Endodermal cell (in vitro differentiated cells): ENCODE data around the gene PRKCE. TPM values are rescaled to one million over a fixed set of nuclear protein-coding genes. Genes with fewer than 3 reads are reported as not detected.

ENCODE experiments used
- DNase-seq: peaks from one replicate; pipeline ENCODE4 v3.0.0-alpha.2; 2017
- H3K27ac ChIP-seq: 2 replicates; pipeline ENCODE4 v1.5.1; 2013; ENCODE audit warnings: mild to moderate bottlenecking, low read depth, low read length, moderate library complexity
- H3K27me3 ChIP-seq: 2 replicates; pipeline ENCODE4 v1.6.1; 2013; ENCODE audit warnings: mild to moderate bottlenecking, low read length, moderate library complexity; ENCODE audit not compliant: insufficient read depth, control insufficient read depth, poor library complexity, severe bottlenecking
- H3K36me3 ChIP-seq: 2 replicates; pipeline ENCODE4 v1.7.0; 2013; ENCODE audit warnings: mild to moderate bottlenecking, low read length, moderate library complexity; ENCODE audit not compliant: control insufficient read depth, insufficient read depth
- H3K4me1 ChIP-seq: one replicate; pipeline ENCODE4 v1.7.0; 2013; ENCODE audit warnings: low read length; ENCODE audit not compliant: control insufficient read depth, insufficient read depth
- H3K4me3 ChIP-seq: 2 replicates; pipeline ENCODE4 v1.5.1; 2013; ENCODE audit warnings: mild to moderate bottlenecking, low read length, moderate library complexity
- H3K9ac ChIP-seq: 2 replicates; pipeline ENCODE4 v1.6.1; 2013; ENCODE audit warnings: mild to moderate bottlenecking, low read length, moderate library complexity; ENCODE audit not compliant: poor library complexity, severe bottlenecking; ENCODE audit errors: extremely low read depth
- H3K9me3 ChIP-seq: 2 replicates; pipeline ENCODE4 v1.6.1; 2013; ENCODE audit warnings: mild to moderate bottlenecking, low read length, moderate library complexity; ENCODE audit not compliant: control insufficient read depth
- H3K27ac Mint-ChIP-seq: 2 replicates; pipeline ENCODE4 v1.8.0; 2020; ENCODE audit warnings: mixed read lengths
- H3K27me3 Mint-ChIP-seq: 2 replicates; pipeline ENCODE4 v1.8.0; 2021; ENCODE audit warnings: mild to moderate bottlenecking, mixed read lengths; ENCODE audit not compliant: insufficient read depth
- H3K36me3 Mint-ChIP-seq: 2 replicates; pipeline ENCODE4 v1.8.0; 2020; ENCODE audit warnings: low read depth, mixed read lengths
- H3K4me1 Mint-ChIP-seq: 2 replicates; pipeline ENCODE4 v1.8.0; 2020; ENCODE audit warnings: mixed read lengths
- H3K4me3 Mint-ChIP-seq: 2 replicates; pipeline ENCODE4 v1.8.0; 2020; ENCODE audit warnings: mild to moderate bottlenecking, moderate library complexity, mixed read lengths
- H3K9me3 Mint-ChIP-seq: 2 replicates; pipeline ENCODE4 v1.8.0; 2020; ENCODE audit warnings: mild to moderate bottlenecking, mixed read lengths
- CTCF ChIP-seq: fragments of 200-600 bp; sonication (generic); conservative IDR thresholded peaks from 2 replicates; pipeline ENCODE4 v1.5.0; 2021; ENCODE audit warnings: antibody characterized with exemption, mild to moderate bottlenecking
- WGBS, 2 experiments: methylation state at CpG; one replicate each; pipeline versions ENCODE4 v1.1.5 to v1.1.7; 2013; ENCODE audit warnings: missing lambda C conversion rate in 2 of 2, mixed read lengths in 1 of 2; ENCODE audit not compliant: insufficient coverage in 1 of 2, insufficient read length in 1 of 2; 5-methylcytosine and 5-hydroxymethylcytosine counted together
- total RNA-seq, 2 donors: library from RNA; stranded (reverse); fragmentation: NEBNext Ultra II Directional in 1 of 2; extraction: Animal tissue kit (Norgen Biotek cat#: 25700) in 1 of 2; gene quantifications; 2 replicates in 1 of 2; 3 replicates in 1 of 2; pipeline ENCODE4 v1.2.1, GENCODE V29; 2021

The PRKCE gene
- total RNA-seq, 2 donors from 2014 or later, result 1.4 to 1.7 TPM

- no peak for DNase-seq
- 90 to 95% methylated on average over 7 of the region's 7 CpGs for WGBS, 2 experiments
- Histone ChIP-seq H3K9ac (no peak overlapping the region), H3K4me1 (peaks cover 8% of the 10 kb centered on the region), H3K27ac (no peak overlapping the region), H3K9me3 (no peaks in the 10 kb centered on the region), H3K36me3 (no peaks in the 10 kb centered on the region), H3K4me3 (no peak overlapping the region), H3K27me3 (no peaks in the 10 kb centered on the region)
- Mint-ChIP-seq H3K27me3 (no peaks in the 10 kb centered on the region), H3K9me3 (no peaks in the 10 kb centered on the region), H3K4me1 (peaks cover 35% of the 10 kb centered on the region), H3K4me3 (no peak overlapping the region), H3K36me3 (no peaks in the 10 kb centered on the region), H3K27ac (no peak overlapping the region)
- TF ChIP-seq CTCF, result no peak
Observed at GRCh38 chr2:46040563-46041155, 389.2 kb downstream of the PRKCE start.

DNA sequence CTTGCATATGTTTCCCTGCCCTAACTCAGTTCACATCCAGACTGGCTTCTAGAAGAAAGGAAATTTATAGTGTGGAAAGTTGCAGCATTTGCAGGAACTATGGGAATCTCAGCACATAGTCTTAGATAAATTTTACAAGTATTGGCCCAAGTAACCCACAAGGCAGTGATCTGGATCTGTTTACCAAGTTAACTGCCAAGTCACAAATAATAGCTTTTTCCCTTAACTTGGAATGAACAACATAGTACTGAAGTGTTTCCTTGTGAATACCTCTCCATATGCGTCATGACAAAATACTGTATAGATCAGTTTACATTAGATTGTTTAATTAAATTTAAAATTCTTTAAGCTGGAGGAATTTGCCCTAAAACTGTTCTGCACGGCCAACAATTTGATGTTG, 390.0 kb downstream of the PRKCE start:
- H3K4me1 ChIP-seq, result peaks cover 16% of the 10 kb centered on the region
- H3K9ac ChIP-seq, result no peak overlapping the region
- peaks cover 43% of the 10 kb centered on the region for H3K4me1 Mint-ChIP-seq
- no peak overlapping the region for H3K27ac Mint-ChIP-seq
- H3K9me3 Mint-ChIP-seq, result no peaks in the 10 kb centered on the region
- no peak overlapping the region for H3K4me3 Mint-ChIP-seq
- no peak for TF ChIP-seq CTCF
- DNase-seq, result no peak
- H3K27me3 Mint-ChIP-seq, result no peaks in the 10 kb centered on the region
- no peaks in the 10 kb centered on the region for H3K36me3 Mint-ChIP-seq
- H3K4me3 ChIP-seq, result no peak overlapping the region
- no peaks in the 10 kb centered on the region for H3K27me3 ChIP-seq
- 96% methylated on average over 1 of the region's 2 CpGs; no CpG with 5 or more reads in 1 of the 2 experiments for WGBS, 2 experiments
- H3K36me3 ChIP-seq, result no peaks in the 10 kb centered on the region
- no peak overlapping the region for H3K27ac ChIP-seq
- H3K9me3 ChIP-seq, result no peaks in the 10 kb centered on the region

DNA sequence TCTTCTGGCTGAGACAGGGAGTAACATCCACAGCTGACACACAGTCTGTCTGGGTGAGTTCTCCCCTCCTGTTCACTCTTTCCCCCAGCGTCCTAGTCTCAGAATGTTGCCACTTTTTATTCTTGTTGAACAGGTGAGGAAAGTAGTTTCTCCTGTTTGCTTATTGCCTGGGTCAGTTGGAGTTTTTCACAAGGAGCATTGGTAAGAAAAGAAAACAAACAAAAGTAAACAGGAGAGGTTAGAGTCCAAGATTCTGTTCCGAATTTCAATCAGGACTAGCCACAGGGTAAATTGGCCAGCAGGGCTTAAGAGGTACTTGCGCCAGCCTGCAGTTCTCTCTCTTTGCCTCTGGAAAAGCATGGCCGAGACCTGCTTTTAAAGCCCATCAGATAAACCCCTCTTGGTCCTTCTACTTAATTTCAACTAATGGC, 390.7 kb downstream of the PRKCE start:
- Histone ChIP-seq H3K27me3 (no peaks in the 10 kb centered on the region), H3K9ac (no peak overlapping the region), H3K27ac (no peak overlapping the region), H3K4me3 (no peak overlapping the region), H3K9me3 (no peaks in the 10 kb centered on the region), H3K4me1 (peaks cover 24% of the 10 kb centered on the region), H3K36me3 (no peaks in the 10 kb centered on the region)
- WGBS, 2 experiments, result 88 to 93% methylated on average over 2 to 4 of the region's 4 CpGs
- Mint-ChIP-seq H3K27ac (no peak overlapping the region), H3K36me3 (no peaks in the 10 kb centered on the region), H3K27me3 (no peaks in the 10 kb centered on the region), H3K9me3 (no peaks in the 10 kb centered on the region), H3K4me1 (peaks cover 46% of the 10 kb centered on the region), H3K4me3 (no peak overlapping the region)
- peak; percentile 50 for TF ChIP-seq CTCF
- DNase-seq, result no peak
